BE2C (cell line): ENCODE measurements around the gene MIAT.

Experiments
- DNase-seq: peaks from one replicate; pipeline ENCODE4 v3.0.0-alpha.2; 2020
- H3K27me3 ChIP-seq: fragments of 250-450 bp; sonication (Bioruptor Pico); 2 replicates; pipeline ENCODE4 v1.5.1; 2020; ENCODE audit warnings: mild to moderate bottlenecking
- H3K36me3 ChIP-seq: fragments of 250-450 bp; sonication (Bioruptor Pico); 2 replicates; pipeline ENCODE4 v1.5.1; 2020; ENCODE audit warnings: mild to moderate bottlenecking
- H3K4me1 ChIP-seq: fragments of 250-450 bp; sonication (Bioruptor Pico); 2 replicates; pipeline ENCODE4 v1.5.1; 2020
- H3K4me3 ChIP-seq: 2 replicates; pipeline ENCODE4 v1.5.1; 2011; ENCODE audit warnings: low read depth, low read length
- H3K9me3 ChIP-seq: fragments of 250-450 bp; sonication (Bioruptor Pico); 2 replicates; pipeline ENCODE4 v1.5.1; 2020
- TF ChIP-seq, protein P1 (sequence below): IDR thresholded peaks from 2 replicates; pipeline ENCODE4 v1.5.1; 2012; ENCODE audit warnings: mild to moderate bottlenecking, low read depth, low read length

Gene MIAT

DNA sequence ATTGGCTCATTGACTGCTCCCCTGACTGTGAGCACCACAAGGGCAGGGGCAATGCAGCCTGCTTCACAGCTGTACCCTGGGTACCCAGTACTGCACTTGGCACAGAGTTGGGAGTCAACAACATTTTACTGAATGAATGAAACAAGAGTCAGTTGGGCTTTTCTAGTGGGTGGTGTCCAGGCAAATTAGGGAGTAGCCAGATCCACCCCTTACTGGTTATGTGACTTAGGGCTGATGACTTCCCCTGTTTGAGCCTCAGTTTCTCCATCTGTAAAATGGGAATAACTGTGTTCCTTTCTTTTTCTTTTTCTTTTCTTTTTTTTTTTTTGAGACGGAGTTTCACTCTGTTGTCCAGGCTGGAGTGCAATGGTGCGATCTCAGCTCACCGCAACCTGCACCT is 23.1 kb downstream of the MIAT start:
- H3K4me3 ChIP-seq: no peak overlapping the region
- DNase-seq: no peak
- TF ChIP-seq, protein P1, sequence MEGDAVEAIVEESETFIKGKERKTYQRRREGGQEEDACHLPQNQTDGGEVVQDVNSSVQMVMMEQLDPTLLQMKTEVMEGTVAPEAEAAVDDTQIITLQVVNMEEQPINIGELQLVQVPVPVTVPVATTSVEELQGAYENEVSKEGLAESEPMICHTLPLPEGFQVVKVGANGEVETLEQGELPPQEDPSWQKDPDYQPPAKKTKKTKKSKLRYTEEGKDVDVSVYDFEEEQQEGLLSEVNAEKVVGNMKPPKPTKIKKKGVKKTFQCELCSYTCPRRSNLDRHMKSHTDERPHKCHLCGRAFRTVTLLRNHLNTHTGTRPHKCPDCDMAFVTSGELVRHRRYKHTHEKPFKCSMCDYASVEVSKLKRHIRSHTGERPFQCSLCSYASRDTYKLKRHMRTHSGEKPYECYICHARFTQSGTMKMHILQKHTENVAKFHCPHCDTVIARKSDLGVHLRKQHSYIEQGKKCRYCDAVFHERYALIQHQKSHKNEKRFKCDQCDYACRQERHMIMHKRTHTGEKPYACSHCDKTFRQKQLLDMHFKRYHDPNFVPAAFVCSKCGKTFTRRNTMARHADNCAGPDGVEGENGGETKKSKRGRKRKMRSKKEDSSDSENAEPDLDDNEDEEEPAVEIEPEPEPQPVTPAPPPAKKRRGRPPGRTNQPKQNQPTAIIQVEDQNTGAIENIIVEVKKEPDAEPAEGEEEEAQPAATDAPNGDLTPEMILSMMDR: no peak
- H3K9me3 ChIP-seq: no peaks in the 10 kb centered on the region
- H3K4me1 ChIP-seq: no peaks in the 10 kb centered on the region
- no peaks in the 10 kb centered on the region for H3K36me3 ChIP-seq
- H3K27me3 ChIP-seq: no peaks in the 10 kb centered on the region

DNA sequence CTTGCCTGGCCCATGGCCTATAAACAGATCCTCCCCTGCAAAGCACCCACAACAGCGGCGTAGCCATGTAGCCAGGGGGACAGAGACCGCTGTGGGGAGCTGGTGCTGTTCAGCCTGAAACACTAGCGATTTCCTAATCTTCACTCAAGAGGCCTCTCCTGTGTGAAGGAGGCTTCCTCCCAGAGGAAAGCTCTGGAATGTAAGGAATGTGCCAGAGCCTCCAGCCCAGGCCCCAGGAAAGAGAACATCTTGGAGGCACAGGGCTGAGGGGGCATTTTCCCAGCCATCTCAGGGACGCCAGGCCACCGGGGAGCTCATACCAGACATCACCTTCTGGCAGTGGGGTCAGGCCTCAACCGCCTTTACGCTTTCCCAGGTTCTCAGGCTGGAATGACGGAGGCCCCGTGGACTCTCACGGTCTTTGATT is 24.0 kb downstream of the MIAT start:
- no peaks in the 10 kb centered on the region for H3K4me1 ChIP-seq
- H3K27me3 ChIP-seq: no peaks in the 10 kb centered on the region
- TF ChIP-seq, protein P1: no peak
- no peaks in the 10 kb centered on the region for H3K36me3 ChIP-seq
- H3K9me3 ChIP-seq: no peaks in the 10 kb centered on the region
- DNase-seq: no peak
- no peak overlapping the region for H3K4me3 ChIP-seq

DNA sequence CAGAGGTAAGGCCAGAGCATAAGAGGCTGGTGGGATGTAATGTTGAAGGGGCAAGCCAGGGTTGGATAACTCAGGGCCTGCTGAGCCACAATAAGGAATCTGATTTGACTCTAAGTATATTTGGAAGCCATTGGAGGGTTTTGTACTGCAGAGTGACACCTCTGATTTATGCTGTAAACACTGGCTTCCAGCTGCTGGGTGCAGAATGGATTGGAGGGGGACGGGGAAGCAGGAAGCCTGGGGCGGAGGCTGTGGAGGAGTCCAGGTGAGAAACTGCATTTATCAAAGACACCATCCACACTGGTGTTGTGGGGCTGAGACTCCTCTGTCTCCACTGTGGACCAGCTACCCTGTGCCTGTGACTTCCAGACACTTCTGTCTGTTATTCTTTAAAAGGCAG is 26.8 kb downstream of the MIAT start:
- no peaks in the 10 kb centered on the region for H3K4me1 ChIP-seq
- no peak for DNase-seq
- no peaks in the 10 kb centered on the region for H3K9me3 ChIP-seq
- TF ChIP-seq, protein P1: no peak
- no peaks in the 10 kb centered on the region for H3K27me3 ChIP-seq
- H3K36me3 ChIP-seq: no peaks in the 10 kb centered on the region
- H3K4me3 ChIP-seq: no peak overlapping the region

DNA sequence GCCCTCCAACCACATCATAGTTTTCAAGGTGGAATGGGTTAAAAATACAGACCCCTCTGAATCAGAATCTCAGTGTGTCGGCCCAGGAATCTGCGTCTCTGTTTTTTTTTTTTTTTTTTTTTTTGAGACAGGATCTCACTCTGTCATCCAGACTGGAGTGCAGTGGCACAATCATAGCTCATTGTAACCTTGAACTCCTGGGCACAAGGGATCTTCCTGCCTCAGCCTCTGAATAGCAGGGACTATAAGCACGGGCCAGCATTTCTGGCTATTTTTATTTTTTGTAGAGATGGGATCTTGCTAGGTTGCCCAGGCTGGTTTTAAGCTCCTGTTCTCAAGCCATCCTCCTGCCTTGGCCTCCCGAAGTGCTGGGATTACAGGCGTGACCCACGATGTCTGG is 28.2 kb downstream of the MIAT start:
- H3K27me3 ChIP-seq: no peaks in the 10 kb centered on the region
- H3K9me3 ChIP-seq: no peaks in the 10 kb centered on the region
- no peak for DNase-seq
- no peaks in the 10 kb centered on the region for H3K4me1 ChIP-seq
- H3K36me3 ChIP-seq: no peaks in the 10 kb centered on the region
- no peak overlapping the region for H3K4me3 ChIP-seq
- TF ChIP-seq, protein P1: no peak

DNA sequence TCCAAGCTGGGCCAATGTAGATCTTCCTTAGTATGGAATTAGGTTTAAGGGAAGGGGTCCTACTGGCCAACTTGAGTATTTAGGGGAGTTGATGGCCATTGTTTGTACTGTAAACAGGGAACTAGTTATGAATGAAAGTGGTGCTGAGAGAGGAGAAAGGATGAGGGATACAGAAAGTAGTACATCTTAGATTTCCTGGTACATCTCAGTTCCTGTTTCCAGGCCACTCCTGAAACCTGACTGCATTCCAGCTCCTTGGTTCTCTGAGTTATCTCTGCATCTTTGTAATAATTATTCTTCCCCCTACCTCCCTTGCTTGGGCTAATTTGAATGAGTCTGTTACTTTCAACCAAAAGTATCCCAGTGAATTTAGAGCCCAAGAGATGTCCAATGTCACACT is 30.1 kb downstream of the MIAT start:
- TF ChIP-seq, protein P1: no peak
- no peak for DNase-seq
- Histone ChIP-seq H3K9me3 (no peaks in the 10 kb centered on the region), H3K27me3 (no peaks in the 10 kb centered on the region), H3K4me3 (no peak overlapping the region), H3K4me1 (no peaks in the 10 kb centered on the region), H3K36me3 (no peaks in the 10 kb centered on the region)

DNA sequence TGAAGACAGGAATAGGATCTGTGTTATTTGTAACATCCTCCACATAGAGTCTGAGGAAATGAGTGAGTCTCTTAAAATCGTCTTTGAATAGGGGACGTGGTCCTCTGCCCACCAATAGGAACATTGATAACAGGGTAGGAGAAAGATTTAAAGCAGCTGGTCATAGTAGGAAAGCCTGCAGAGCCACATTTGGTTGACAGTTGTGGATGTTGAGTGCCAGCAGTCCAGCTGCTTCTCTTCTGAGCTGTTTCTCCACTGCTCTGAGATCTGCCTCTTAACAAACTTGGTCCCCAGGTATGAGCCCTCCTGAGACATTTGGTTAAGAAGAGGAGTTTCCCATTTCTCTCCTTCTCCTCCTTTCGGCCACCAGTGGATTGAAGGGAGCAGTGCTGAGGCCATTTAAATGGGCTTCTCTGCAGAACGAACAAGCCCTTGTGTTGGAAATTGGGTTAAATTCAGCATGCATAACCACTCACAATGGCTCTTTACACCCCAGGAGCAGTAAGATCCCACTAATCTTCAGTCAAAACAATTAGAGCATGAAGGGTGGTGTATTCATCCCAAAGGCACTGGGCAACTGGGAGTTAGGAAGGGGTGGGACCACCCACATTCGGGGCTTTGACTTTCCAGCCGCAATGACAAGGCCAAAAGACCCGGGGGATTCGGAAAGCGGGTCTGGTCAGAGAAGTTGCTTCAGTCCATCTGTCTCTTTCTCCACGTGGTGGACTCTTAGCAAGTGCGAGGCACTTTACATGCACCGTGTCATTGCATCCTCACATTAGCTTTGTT is 32.3 kb downstream of the MIAT start:
- DNase-seq: no peak
- no peaks in the 10 kb centered on the region for H3K9me3 ChIP-seq
- H3K4me3 ChIP-seq: no peak overlapping the region
- H3K27me3 ChIP-seq: no peaks in the 10 kb centered on the region
- TF ChIP-seq, protein P1: no peak
- no peaks in the 10 kb centered on the region for H3K4me1 ChIP-seq
- H3K36me3 ChIP-seq: no peaks in the 10 kb centered on the region
